Inferior parietal cortex (tissue), 1 donor: ENCODE data around the gene JAGN1.
"Not testable (repeated sequence)": the region's sequence is repeated elsewhere in the genome, so short reads cannot be mapped to it uniquely, and the experiment has no call there.

ENCODE experiments used
- DNase-seq: peaks from one replicate; pipeline ENCODE4 v3.0.0-alpha.2; 2016; ENCODE audit errors: extremely low spot score

The JAGN1 gene

GRCh38 chr3:9890249-9891071, at the start of gene JAGN1:
Gene JAGN1, plus strand, starts transcription at chr3:9890610. Its CDS starts 113 bp downstream, at chr3:9890723.
- peak; percentile 88 for DNase-seq

- DNase-seq = no peak
Observed at GRCh38 chr3:9841015-9841414, 49.4 kb upstream of the JAGN1 start.

GRCh38 chr3:9843715-9844438, 46.5 kb upstream of the JAGN1 start, which contains the start of gene RPUSD3:
Gene RPUSD3, minus strand, starts transcription at chr3:9844008. Its CDS starts 18 bp downstream, at chr3:9843990.
- DNase-seq = peak; percentile 98

GRCh38 chr3:9846231-9846630, 44.2 kb upstream of the JAGN1 start:
- no peak for DNase-seq

GRCh38 chr3:9846931-9847488, 43.4 kb upstream of the JAGN1 start:
- no peak for DNase-seq

GRCh38 chr3:9847870-9848269, 42.5 kb upstream of the JAGN1 start:
- not testable (repeated sequence) for DNase-seq

GRCh38 chr3:9848860-9849259, 41.5 kb upstream of the JAGN1 start:
- peak; percentile 44 for DNase-seq

- DNase-seq = not testable (repeated sequence)
Observed at GRCh38 chr3:9851383-9851782, 39.0 kb upstream of the JAGN1 start.

GRCh38 chr3:9851926-9852325, 38.5 kb upstream of the JAGN1 start:
- DNase-seq = not testable (repeated sequence)

GRCh38 chr3:9852528-9852927, 37.9 kb upstream of the JAGN1 start:
- DNase-seq = no peak

GRCh38 chr3:9854291-9854940, 36.0 kb upstream of the JAGN1 start:
- DNase-seq = not testable (repeated sequence)

GRCh38 chr3:9855594-9855993, 34.8 kb upstream of the JAGN1 start:
- DNase-seq = no peak

- no peak for DNase-seq
Observed at GRCh38 chr3:9859530-9860025, 30.8 kb upstream of the JAGN1 start.

GRCh38 chr3:9861201-9861600, 29.2 kb upstream of the JAGN1 start:
- no peak for DNase-seq

GRCh38 chr3:9861626-9862130, 28.7 kb upstream of the JAGN1 start:
- no peak for DNase-seq

- no peak for DNase-seq
Observed at GRCh38 chr3:9862391-9863057, 27.9 kb upstream of the JAGN1 start.

- no peak for DNase-seq
Observed at GRCh38 chr3:9863058-9863772, 27.2 kb upstream of the JAGN1 start.

- peak; percentile 61 for DNase-seq
Observed at GRCh38 chr3:9864200-9864927, 26.0 kb upstream of the JAGN1 start.

GRCh38 chr3:9865125-9865637, 25.2 kb upstream of the JAGN1 start:
- DNase-seq = not testable (repeated sequence)
